ENCODE results near the gene FCMR. TPM values are rescaled to one million over a fixed set of nuclear protein-coding genes. Genes with fewer than 3 reads are reported as not detected.

Gene FCMR
- total and polyA plus RNA-seq, 9 donors, result 0.38 to 8.4 (median 2.4) TPM

DNA sequence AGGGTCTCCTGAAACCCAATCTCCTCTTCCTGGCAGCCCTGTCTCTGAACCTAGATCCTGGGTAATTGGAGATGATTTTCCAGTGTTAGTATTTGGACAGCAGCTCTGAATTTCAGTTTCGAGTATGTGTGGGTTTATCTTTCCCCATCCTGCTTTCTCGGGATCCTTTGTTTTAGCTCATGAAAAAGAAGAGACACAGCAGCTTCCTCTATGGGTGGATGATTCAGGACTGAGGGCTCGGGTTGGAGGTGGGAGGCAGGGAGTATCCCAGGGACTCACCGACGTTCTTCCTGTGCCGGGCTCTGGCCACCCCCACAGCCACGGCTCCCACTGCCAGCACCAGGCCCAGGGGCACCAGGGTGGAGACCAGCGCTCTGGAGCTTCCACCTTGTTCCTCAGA, 10.4 kb upstream of the FCMR start:
- intact Hi-C loops (cut with DNase I), result no loop called here
- Histone ChIP-seq H3K27ac (no peak overlapping the region), H3K4me3 (no peak overlapping the region), H3K4me1 (ENCODE audit: insufficient read depth) (no peaks in the 10 kb centered on the region), H3K27me3 (no peaks in the 10 kb centered on the region), H3K9me3 (no peaks in the 10 kb centered on the region), H3K36me3 (no peaks in the 10 kb centered on the region)
- DNase-seq, result no peak
- TF ChIP-seq POLR2A (IDR thresholded peaks at IDR 0.05) (no peak), EP300 (IDR thresholded peaks at IDR 0.05) (no peak)
- TF ChIP-seq, protein P1, sequence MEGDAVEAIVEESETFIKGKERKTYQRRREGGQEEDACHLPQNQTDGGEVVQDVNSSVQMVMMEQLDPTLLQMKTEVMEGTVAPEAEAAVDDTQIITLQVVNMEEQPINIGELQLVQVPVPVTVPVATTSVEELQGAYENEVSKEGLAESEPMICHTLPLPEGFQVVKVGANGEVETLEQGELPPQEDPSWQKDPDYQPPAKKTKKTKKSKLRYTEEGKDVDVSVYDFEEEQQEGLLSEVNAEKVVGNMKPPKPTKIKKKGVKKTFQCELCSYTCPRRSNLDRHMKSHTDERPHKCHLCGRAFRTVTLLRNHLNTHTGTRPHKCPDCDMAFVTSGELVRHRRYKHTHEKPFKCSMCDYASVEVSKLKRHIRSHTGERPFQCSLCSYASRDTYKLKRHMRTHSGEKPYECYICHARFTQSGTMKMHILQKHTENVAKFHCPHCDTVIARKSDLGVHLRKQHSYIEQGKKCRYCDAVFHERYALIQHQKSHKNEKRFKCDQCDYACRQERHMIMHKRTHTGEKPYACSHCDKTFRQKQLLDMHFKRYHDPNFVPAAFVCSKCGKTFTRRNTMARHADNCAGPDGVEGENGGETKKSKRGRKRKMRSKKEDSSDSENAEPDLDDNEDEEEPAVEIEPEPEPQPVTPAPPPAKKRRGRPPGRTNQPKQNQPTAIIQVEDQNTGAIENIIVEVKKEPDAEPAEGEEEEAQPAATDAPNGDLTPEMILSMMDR (IDR thresholded peaks at IDR 0.05), result no peak
- 35 to 40% (median 39%) methylated on average over 8 of the region's 8 CpGs for WGBS, 3 donors

GRCh38 chr1:206931709-206932108, 10.0 kb upstream of the FCMR start:
- H3K36me3 ChIP-seq, result no peaks in the 10 kb centered on the region
- intact Hi-C loops (cut with DNase I), result no loop called here
- TF ChIP-seq EP300 (IDR thresholded peaks at IDR 0.05), result no peak
- TF ChIP-seq, protein P1 (IDR thresholded peaks at IDR 0.05), result no peak
- no peak for TF ChIP-seq POLR2A (IDR thresholded peaks at IDR 0.05)
- no peaks in the 10 kb centered on the region for H3K9me3 ChIP-seq
- 75 to 84% (median 77%) methylated on average over 6 of the region's 6 CpGs for WGBS, 3 donors
- no peak overlapping the region for H3K4me3 ChIP-seq
- H3K27me3 ChIP-seq, result no peaks in the 10 kb centered on the region
- no peaks in the 10 kb centered on the region for H3K4me1 ChIP-seq (ENCODE audit: insufficient read depth)
- DNase-seq, result no peak
- H3K27ac ChIP-seq, result no peak overlapping the region

GRCh38 chr1:206930210-206930798, 8.6 kb upstream of the FCMR start:
- H3K4me1 ChIP-seq (ENCODE audit: insufficient read depth), result no peaks in the 10 kb centered on the region
- TF ChIP-seq, protein P1 (IDR thresholded peaks at IDR 0.05), result no peak
- TF ChIP-seq EP300 (IDR thresholded peaks at IDR 0.05) (no peak), POLR2A (IDR thresholded peaks at IDR 0.05) (no peak)
- intact Hi-C loops (cut with DNase I), result no loop called here
- H3K27ac ChIP-seq, result no peak overlapping the region
- H3K9me3 ChIP-seq, result no peaks in the 10 kb centered on the region
- no peak for DNase-seq
- WGBS, 3 donors, result 81 to 89% (median 85%) methylated on average over 17 of the region's 17 CpGs
- H3K4me3 ChIP-seq, result no peak overlapping the region
- H3K27me3 ChIP-seq, result no peaks in the 10 kb centered on the region
- no peaks in the 10 kb centered on the region for H3K36me3 ChIP-seq

DNA sequence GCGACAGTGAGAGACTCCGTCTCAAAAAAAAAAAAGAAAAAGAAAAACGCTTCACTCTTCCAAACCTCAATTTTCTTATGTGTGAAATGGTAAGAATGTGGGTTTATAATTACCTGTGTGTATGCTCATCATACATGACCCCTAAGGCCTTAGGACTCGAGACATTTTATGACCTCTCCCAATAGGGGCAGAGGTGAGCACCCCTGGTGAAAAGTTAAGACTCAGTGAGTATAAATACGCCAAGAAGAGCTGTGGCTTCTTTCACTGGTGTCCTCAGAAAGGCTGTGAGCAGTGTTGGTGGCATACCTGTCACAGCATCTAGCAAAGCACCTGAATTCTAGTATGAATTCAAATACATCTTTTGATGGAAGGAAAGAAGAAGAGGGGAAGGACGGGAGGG, 7.8 kb upstream of the FCMR start:
- intact Hi-C loops (cut with DNase I), result no loop called here
- DNase-seq, result no peak
- no peak overlapping the region for H3K27ac ChIP-seq
- no peaks in the 10 kb centered on the region for H3K27me3 ChIP-seq
- H3K9me3 ChIP-seq, result no peaks in the 10 kb centered on the region
- H3K4me1 ChIP-seq (ENCODE audit: insufficient read depth), result no peaks in the 10 kb centered on the region
- TF ChIP-seq POLR2A (IDR thresholded peaks at IDR 0.05), result no peak
- TF ChIP-seq EP300 (IDR thresholded peaks at IDR 0.05), result no peak
- no peaks in the 10 kb centered on the region for H3K36me3 ChIP-seq
- H3K4me3 ChIP-seq, result no peak overlapping the region
- WGBS, 3 donors, result 83 to 85% (median 83%) methylated on average over 6 of the region's 6 CpGs

DNA sequence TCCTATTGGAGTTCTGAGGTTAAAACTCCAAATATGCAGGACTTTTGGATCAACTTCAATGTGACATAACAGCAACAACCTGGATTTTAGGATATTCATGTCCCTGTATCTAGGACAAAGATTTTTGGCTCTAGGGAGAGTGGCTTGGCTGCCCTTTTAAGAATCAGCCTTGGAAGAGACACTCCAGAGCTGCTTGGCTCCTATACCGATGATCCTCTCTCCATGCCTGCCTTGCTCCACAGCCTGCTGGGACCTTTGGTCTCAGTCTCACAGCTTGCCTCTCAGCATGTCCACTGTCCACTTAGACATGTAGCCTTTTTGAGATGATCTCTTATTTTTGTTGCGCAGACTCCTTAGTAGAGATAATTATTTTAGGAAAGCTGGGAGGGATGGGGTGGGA, 4.5 kb upstream of the FCMR start:
- no peaks in the 10 kb centered on the region for H3K4me1 ChIP-seq (ENCODE audit: insufficient read depth)
- TF ChIP-seq, protein P1 (IDR thresholded peaks at IDR 0.05), result no peak
- TF ChIP-seq POLR2A (IDR thresholded peaks at IDR 0.05) (no peak), EP300 (IDR thresholded peaks at IDR 0.05) (no peak)
- no peaks in the 10 kb centered on the region for H3K36me3 ChIP-seq
- H3K9me3 ChIP-seq, result no peaks in the 10 kb centered on the region
- no peaks in the 10 kb centered on the region for H3K27me3 ChIP-seq
- DNase-seq, result no peak
- WGBS, 3 donors, result 41 to 56% (median 53%) methylated on average over 2 of the region's 2 CpGs
- no peak overlapping the region for H3K4me3 ChIP-seq
- no peak overlapping the region for H3K27ac ChIP-seq
- intact Hi-C loops (cut with DNase I), result no loop called here

Data from ovary (tissue), 9 donors.